Colonic mucosa (tissue), 4 donors: Measurements from ENCODE around the gene GAS7. TPM values are rescaled to one million over a fixed set of nuclear protein-coding genes. Genes with fewer than 3 reads are reported as not detected.

Experiments used
- DNase-seq: peaks from one replicate; pipeline ENCODE4 v3.0.0-alpha.2; 2020
- H3K27ac ChIP-seq: fragments of 200-600 bp; one replicate; pipeline ENCODE4 v1.8.0; 2021
- H3K27me3 ChIP-seq: fragments of 200-600 bp; one replicate; pipeline ENCODE4 v1.8.0; 2021
- H3K36me3 ChIP-seq: fragments of 200-600 bp; one replicate; pipeline ENCODE4 v1.8.0; 2021
- H3K4me1 ChIP-seq: fragments of 200-600 bp; one replicate; pipeline ENCODE4 v1.8.0; 2021; ENCODE audit warnings: mild to moderate bottlenecking
- H3K4me3 ChIP-seq: fragments of 200-600 bp; one replicate; pipeline ENCODE4 v1.8.0; 2021
- H3K9ac ChIP-seq, 2 donors: one replicate each; pipeline ENCODE4 v1.7.0; 2013; ENCODE audit warnings: control low read depth in 2 of 2, low read depth in 2 of 2, low read length in 2 of 2
- H3K9me3 ChIP-seq: fragments of 200-600 bp; one replicate; pipeline ENCODE4 v1.8.0; 2021
- intact Hi-C: fragments of 100-400 bp; cut with DNase I; formaldehyde crosslinking; loops from one replicate; pipeline ENCODE4 v1.14.1; 2022
- total RNA-seq, 2 donors: library from RNA; stranded (reverse); fragmentation: NEBNext Ultra II Directional in 1 of 2; extraction: Animal tissue kit (Norgen Biotek cat#: 25700) in 1 of 2; gene quantifications; one replicate each; pipeline ENCODE4 v1.2.1, GENCODE V29; 2021
- TF ChIP-seq, protein P1 (sequence below): fragments of 200-600 bp; IDR thresholded peaks from one replicate; pipeline ENCODE4 v1.8.0; 2022; ENCODE audit warnings: antibody characterized with exemption, mild to moderate bottlenecking
- donor health status: healthy.
- donor health status: DM: no; HTN: no; CAD: no.
- donor health status: DM: no; HTN: no; CAD: no.

The GAS7 gene
- total RNA-seq, 2 donors from 2014 or later = 4.7 to 17.0 TPM

DNA sequence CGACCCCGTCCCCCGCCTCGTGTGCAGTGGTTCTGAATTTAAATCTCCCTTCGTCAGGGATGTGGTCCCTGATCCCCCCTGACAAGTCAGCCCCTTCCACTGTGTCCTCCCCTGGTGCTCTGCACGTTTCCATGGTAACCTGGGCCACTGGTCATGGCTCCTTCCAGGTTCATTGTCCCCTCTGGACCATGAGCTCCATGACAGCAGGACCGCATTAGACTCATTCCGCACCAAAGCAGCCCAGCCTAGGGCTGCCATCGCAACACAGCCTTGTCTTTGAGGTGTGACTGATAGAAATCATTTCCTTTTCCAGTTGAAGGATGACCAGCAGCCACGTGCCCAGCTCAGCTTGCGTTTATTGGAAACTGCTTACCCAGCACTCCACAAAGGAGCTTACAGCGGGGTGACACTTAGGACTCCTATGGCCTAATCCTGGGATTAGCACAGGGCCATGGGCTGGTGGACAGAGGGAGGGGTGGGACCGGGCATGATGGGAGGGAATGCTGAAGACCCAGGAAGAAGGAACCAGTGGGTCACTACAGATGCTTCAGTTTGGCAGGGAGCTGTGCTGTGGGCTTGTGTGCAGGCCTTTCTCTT is 300.9 kb downstream of the GAS7 start:
- H3K9me3 ChIP-seq = no peaks in the 10 kb centered on the region
- TF ChIP-seq, protein P1, sequence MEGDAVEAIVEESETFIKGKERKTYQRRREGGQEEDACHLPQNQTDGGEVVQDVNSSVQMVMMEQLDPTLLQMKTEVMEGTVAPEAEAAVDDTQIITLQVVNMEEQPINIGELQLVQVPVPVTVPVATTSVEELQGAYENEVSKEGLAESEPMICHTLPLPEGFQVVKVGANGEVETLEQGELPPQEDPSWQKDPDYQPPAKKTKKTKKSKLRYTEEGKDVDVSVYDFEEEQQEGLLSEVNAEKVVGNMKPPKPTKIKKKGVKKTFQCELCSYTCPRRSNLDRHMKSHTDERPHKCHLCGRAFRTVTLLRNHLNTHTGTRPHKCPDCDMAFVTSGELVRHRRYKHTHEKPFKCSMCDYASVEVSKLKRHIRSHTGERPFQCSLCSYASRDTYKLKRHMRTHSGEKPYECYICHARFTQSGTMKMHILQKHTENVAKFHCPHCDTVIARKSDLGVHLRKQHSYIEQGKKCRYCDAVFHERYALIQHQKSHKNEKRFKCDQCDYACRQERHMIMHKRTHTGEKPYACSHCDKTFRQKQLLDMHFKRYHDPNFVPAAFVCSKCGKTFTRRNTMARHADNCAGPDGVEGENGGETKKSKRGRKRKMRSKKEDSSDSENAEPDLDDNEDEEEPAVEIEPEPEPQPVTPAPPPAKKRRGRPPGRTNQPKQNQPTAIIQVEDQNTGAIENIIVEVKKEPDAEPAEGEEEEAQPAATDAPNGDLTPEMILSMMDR = no peak
- no peak for DNase-seq
- no peaks in the 10 kb centered on the region for H3K4me1 ChIP-seq
- H3K27me3 ChIP-seq = no peaks in the 10 kb centered on the region
- intact Hi-C loops = no loop called here
- no peak overlapping the region for H3K27ac ChIP-seq
- no peak overlapping the region for H3K9ac ChIP-seq
- H3K36me3 ChIP-seq = no peaks in the 10 kb centered on the region
- H3K4me3 ChIP-seq = no peak overlapping the region

DNA sequence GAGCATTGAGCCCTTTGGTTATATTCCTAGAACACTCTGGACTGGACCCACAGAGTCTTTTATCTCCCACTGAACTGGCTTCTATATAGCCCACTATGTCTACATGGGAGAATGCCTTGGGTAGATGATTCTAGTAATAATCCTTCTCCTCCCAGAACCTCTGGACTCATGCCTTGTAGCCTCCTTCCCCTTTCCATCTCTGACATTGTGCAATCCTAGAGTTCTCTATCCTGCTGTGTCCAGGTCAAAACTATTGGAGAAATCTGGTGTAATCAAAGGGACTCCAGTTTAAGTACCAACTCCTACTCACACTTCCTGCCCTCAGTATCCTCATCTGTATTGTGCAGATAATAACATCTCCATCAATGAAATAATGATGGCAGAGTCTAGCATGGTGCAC is 302.5 kb downstream of the GAS7 start:
- Histone ChIP-seq H3K9ac (no peak overlapping the region), H3K4me3 (no peak overlapping the region), H3K27me3 (no peaks in the 10 kb centered on the region), H3K4me1 (no peaks in the 10 kb centered on the region), H3K27ac (no peak overlapping the region), H3K9me3 (no peaks in the 10 kb centered on the region), H3K36me3 (no peaks in the 10 kb centered on the region)
- DNase-seq = no peak
- intact Hi-C loops = no loop called here
- TF ChIP-seq, protein P1 = no peak

DNA sequence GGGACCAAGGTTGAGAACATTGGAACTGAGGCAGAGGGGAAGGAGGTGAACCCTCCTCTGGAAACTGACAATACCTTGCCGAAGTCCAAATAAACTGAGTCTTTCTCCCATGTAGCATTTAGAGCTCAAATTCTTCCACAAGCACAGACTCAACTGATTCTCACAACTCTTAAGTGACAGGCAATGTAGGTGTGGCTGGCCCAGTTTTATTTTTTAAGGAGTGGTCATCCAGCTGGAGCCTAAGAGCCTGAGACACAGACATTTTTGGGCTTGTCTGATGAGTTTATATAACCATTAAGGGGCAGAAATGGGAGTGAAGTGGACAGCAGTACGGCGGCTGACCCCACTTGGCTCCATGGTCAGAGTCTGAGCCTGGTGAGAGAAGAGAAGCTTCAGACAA is 304.2 kb downstream of the GAS7 start:
- intact Hi-C loops = no loop called here
- H3K4me1 ChIP-seq = no peaks in the 10 kb centered on the region
- DNase-seq = no peak
- H3K9me3 ChIP-seq = no peaks in the 10 kb centered on the region
- H3K36me3 ChIP-seq = no peaks in the 10 kb centered on the region
- no peaks in the 10 kb centered on the region for H3K27me3 ChIP-seq
- H3K9ac ChIP-seq = no peak overlapping the region
- H3K27ac ChIP-seq = no peak overlapping the region
- TF ChIP-seq, protein P1 = no peak
- H3K4me3 ChIP-seq = no peak overlapping the region

DNA sequence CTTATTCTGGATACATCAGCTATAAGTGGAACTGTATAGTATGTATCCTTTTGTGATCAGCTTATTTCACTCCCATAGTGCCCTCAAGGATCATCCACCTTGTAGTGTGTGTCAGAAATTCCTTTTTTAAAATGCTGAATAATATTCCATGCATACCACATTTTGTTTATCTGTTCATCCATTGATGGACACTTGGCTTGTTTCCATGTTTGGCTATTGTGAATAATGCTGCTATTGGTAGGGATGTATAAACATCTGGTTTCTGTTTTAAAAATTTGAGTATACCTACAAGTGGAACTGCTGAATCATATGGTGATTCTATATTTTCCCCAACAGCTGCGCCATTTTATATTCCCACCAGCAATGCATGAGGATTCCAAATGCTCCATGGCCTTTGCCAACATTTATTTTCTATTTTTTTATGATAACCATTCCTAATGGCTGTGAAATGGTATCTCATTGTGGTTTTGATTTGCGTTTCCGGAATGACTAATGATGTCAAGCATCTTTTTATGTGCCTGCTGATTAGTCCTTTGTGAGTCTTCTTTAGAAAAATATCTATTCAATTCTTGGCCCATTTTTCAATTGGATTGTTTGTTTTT is 304.9 kb downstream of the GAS7 start:
- intact Hi-C loops = no loop called here
- no peak for DNase-seq
- H3K9ac ChIP-seq = no peak overlapping the region
- no peaks in the 10 kb centered on the region for H3K27me3 ChIP-seq
- H3K4me1 ChIP-seq = no peaks in the 10 kb centered on the region
- H3K9me3 ChIP-seq = no peaks in the 10 kb centered on the region
- no peak overlapping the region for H3K27ac ChIP-seq
- no peak overlapping the region for H3K4me3 ChIP-seq
- H3K36me3 ChIP-seq = no peaks in the 10 kb centered on the region
- TF ChIP-seq, protein P1 = no peak

DNA sequence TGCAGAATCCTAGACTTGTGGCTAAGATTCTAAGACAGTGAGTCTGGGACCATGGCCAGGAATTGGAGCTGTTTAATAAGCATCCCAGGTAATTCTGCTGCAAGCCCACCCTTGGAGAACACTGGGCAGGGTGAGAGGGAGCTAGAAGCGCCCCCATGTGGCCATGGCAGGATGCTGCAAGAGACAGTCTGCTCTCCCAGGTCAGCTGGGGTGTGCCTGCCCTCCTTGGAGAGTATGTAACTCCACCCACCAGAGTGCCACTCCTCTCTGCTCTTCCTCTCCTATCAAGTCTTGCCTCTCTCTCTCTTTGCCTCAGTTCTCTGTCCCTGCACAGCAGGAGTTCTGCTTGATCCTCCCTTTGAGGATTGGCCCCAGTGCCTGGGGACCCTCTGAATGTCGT is 308.3 kb downstream of the GAS7 start:
- intact Hi-C loops = no loop called here
- H3K4me1 ChIP-seq = no peaks in the 10 kb centered on the region
- no peaks in the 10 kb centered on the region for H3K9me3 ChIP-seq
- H3K9ac ChIP-seq = no peak overlapping the region
- H3K27ac ChIP-seq = no peak overlapping the region
- TF ChIP-seq, protein P1 = no peak
- H3K36me3 ChIP-seq = no peaks in the 10 kb centered on the region
- no peak overlapping the region for H3K4me3 ChIP-seq
- DNase-seq = no peak
- no peaks in the 10 kb centered on the region for H3K27me3 ChIP-seq
